ENCODE measurements around the gene ADGRD1. TPM values are rescaled to one million over a fixed set of nuclear protein-coding genes. Genes with fewer than 3 reads are reported as not detected.

Gene ADGRD1
- total RNA-seq, 1 donor from 2014 or later: 0.98 TPM

DNA sequence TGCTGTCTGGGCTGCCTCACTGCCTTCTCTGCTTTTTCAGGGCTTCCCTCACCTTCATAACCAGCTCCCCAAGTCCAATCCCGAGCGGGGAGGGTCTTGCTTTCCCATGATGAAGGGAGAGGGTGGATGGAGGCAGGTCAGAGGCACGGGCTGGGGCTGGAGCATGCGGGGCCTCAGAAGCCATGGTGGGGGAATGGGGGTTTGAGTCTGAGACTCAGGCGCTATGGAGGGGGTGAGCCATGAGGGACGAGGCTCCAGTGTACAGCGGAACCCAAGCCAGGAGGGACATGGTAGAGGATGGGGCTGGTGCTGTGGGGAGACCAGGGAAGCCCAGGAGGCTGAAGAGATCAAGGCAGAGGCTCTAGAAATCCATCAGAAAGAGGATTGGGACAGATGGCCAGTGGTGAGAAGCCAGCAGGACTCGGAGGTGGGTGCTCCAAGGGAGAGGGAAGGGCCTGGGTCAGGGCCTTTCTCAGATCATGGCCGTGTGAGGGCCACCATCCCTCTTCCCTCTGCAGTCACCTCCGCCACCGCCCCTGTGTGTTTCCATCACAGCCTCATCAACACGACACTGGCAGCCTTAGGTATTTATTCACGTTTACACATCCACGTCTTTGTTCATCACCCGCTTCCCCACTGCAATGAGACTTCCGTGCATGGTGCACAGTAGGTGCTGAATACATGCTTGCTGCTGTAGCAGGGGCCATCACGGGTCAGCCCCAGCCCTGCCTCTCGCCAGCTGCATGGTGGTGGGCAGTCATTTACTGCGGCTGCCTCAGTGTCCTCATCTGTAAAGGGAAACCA is 144.7 kb downstream of the ADGRD1 start:
- Mint-ChIP-seq H3K27me3 (ENCODE audit: low read depth) (no peaks in the 10 kb centered on the region), H3K9me3 (peaks cover 5% of the 10 kb centered on the region), H3K4me3 (no peak overlapping the region), H3K27ac (ENCODE audit: unreplicated experiment) (no peak overlapping the region), H3K4me1 (peaks cover 6% of the 10 kb centered on the region), H3K36me3 (ENCODE audit: low read depth) (no peaks in the 10 kb centered on the region)
- DNase-seq (ENCODE audit: low read depth, low spot score): no peak
- TF ChIP-seq, protein P1, sequence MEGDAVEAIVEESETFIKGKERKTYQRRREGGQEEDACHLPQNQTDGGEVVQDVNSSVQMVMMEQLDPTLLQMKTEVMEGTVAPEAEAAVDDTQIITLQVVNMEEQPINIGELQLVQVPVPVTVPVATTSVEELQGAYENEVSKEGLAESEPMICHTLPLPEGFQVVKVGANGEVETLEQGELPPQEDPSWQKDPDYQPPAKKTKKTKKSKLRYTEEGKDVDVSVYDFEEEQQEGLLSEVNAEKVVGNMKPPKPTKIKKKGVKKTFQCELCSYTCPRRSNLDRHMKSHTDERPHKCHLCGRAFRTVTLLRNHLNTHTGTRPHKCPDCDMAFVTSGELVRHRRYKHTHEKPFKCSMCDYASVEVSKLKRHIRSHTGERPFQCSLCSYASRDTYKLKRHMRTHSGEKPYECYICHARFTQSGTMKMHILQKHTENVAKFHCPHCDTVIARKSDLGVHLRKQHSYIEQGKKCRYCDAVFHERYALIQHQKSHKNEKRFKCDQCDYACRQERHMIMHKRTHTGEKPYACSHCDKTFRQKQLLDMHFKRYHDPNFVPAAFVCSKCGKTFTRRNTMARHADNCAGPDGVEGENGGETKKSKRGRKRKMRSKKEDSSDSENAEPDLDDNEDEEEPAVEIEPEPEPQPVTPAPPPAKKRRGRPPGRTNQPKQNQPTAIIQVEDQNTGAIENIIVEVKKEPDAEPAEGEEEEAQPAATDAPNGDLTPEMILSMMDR (conservative IDR thresholded peaks at IDR 0.05): no peak

DNA sequence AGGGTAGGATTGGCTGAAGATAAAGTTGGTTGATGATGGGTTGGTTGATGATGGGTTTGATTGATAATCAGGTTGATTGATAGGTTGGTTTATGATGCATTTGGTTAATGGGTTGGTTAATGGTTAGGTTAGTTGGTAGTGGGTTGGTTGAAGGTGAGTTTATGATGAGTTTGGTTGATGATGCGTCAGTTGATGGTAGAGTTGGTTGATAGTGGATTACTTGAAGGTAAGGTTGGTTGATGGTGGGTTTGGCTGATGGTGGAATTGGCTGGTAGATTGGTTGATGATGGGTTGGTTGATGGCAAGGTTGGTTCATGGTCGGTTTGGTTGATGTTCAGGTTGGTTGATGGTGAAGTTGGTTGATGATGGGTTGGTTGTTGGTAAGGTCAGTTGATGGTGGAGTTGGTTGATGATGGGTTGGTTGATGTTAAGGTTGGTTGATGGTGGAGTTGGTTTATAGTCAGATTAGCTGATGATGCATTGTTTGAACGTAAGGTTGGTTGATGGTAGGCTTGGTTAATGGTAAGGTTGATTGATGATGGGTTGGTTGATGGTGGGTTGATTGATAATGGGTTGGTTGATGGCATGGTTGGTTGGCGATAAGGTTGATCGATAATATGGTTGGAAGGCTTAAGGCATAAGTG is 146.4 kb downstream of the ADGRD1 start:
- no peak overlapping the region for H3K4me3 Mint-ChIP-seq
- H3K4me1 Mint-ChIP-seq: peaks cover 23% of the 10 kb centered on the region
- TF ChIP-seq, protein P1 (conservative IDR thresholded peaks at IDR 0.05): no peak
- no peak overlapping the region for H3K27ac Mint-ChIP-seq (ENCODE audit: unreplicated experiment)
- H3K36me3 Mint-ChIP-seq (ENCODE audit: low read depth): no peaks in the 10 kb centered on the region
- no peak for DNase-seq (ENCODE audit: low read depth, low spot score)
- H3K9me3 Mint-ChIP-seq: peaks cover 5% of the 10 kb centered on the region
- no peaks in the 10 kb centered on the region for H3K27me3 Mint-ChIP-seq (ENCODE audit: low read depth)

DNA sequence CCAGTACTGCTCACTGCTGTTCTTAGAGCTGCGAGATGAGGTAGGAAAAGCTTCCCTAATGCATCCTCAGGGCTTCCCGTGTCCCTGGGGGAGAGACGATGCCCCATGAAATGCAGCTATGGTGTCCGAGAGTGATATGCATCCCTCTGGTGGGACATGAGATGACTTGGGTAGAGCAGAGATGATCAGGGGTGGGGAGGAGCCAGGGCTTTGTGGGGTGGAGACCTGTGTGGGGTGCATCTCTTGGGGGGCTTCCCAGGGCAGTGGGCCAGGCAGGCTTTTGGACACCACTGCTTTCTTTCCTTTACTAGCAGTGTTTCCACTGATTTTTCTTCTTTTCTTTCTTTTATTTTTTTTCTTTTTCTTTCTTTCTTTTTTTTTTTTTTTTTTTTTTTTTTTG is 147.3 kb downstream of the ADGRD1 start:
- H3K27ac Mint-ChIP-seq (ENCODE audit: unreplicated experiment): no peak overlapping the region
- no peak for DNase-seq (ENCODE audit: low read depth, low spot score)

DNA sequence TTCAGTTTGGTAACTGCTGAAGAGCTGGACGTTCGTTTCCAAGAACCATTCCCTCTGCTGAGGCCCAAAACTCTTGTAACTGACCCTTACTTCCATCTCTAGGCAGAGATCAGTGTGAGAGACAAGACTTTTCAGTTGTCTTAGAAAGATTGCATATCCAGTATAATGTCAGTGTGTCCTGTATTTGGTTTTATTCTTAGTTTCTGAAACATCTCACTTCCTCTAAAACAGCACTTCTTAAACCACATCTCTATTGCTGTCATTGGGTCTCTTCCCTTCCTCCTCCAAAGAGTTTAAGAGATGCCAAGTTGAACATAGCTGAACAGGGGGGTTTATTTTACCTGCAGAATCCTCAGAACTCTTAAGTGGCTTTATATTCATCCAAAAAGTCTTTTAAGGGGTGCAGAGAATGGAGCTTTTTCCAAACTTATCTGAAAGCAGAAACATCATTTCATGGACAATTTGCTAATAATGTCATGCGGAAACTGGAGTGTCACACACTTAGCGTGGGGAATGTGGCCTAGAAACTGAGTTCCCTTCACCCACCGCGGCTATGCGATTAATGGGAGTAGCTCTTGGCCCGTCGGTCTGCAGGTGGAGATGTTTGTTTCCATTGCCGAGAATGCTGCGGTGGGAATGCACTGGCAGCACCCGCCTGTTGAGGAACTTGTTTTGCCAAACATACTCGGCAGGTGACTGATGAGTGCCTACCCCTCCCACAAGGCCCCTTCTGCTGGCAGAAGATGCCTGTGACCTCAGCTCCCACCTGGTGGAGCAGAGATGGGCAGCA is 148.2 kb downstream of the ADGRD1 start:
- Mint-ChIP-seq H3K4me1 (peaks cover 20% of the 10 kb centered on the region), H3K36me3 (ENCODE audit: low read depth) (no peaks in the 10 kb centered on the region), H3K27me3 (ENCODE audit: low read depth) (no peaks in the 10 kb centered on the region), H3K27ac (ENCODE audit: unreplicated experiment) (no peak overlapping the region), H3K9me3 (peaks cover 5% of the 10 kb centered on the region), H3K4me3 (no peak overlapping the region)
- TF ChIP-seq, protein P1 (conservative IDR thresholded peaks at IDR 0.05): no peak
- no peak for DNase-seq (ENCODE audit: low read depth, low spot score)

More for the DNA sequence above, 147.3 kb downstream of the ADGRD1 start:
- no peaks in the 10 kb centered on the region for H3K27me3 Mint-ChIP-seq (ENCODE audit: low read depth)
- peaks cover 5% of the 10 kb centered on the region for H3K9me3 Mint-ChIP-seq
- H3K4me1 Mint-ChIP-seq: peaks cover 20% of the 10 kb centered on the region
- H3K4me3 Mint-ChIP-seq: no peak overlapping the region
- TF ChIP-seq, protein P1 (conservative IDR thresholded peaks at IDR 0.05): no peak
- no peaks in the 10 kb centered on the region for H3K36me3 Mint-ChIP-seq (ENCODE audit: low read depth)

DNA sequence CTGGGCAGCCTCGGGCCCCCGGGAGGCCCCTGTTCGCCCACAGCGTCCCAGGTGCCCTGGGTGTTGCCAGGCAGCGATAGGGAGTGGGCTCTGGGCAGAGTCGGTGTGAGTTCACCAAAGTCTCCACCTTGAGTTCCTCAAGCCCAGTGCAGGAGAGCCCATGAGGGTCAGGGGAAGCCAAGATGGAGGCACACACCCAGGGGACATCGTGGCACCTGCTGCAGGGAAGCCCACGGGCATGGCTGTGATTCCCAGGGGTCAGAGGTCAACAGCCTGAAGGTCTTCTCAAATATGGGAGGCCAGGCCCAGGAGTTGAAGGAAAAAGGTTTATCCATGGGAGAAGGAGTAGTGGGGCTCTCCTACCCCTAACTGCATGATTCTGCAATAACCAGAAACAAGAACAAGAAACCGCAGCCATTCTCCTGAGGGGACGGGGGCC is 148.8 kb downstream of the ADGRD1 start:
- no peak for DNase-seq (ENCODE audit: low read depth, low spot score)
- Mint-ChIP-seq H3K9me3 (peaks cover 5% of the 10 kb centered on the region), H3K4me3 (no peak overlapping the region), H3K27me3 (ENCODE audit: low read depth) (no peaks in the 10 kb centered on the region), H3K36me3 (ENCODE audit: low read depth) (no peaks in the 10 kb centered on the region), H3K27ac (ENCODE audit: unreplicated experiment) (no peak overlapping the region), H3K4me1 (peaks cover 20% of the 10 kb centered on the region)
- TF ChIP-seq, protein P1 (conservative IDR thresholded peaks at IDR 0.05): no peak
